ENCODE data around the gene TBC1D25. TPM values are rescaled to one million over a fixed set of nuclear protein-coding genes. Genes with fewer than 3 reads are reported as not detected.

The TBC1D25 gene
- total and polyA plus RNA-seq, 2 experiments from 2014 or later, result 1.9 to 4.5 TPM

DNA sequence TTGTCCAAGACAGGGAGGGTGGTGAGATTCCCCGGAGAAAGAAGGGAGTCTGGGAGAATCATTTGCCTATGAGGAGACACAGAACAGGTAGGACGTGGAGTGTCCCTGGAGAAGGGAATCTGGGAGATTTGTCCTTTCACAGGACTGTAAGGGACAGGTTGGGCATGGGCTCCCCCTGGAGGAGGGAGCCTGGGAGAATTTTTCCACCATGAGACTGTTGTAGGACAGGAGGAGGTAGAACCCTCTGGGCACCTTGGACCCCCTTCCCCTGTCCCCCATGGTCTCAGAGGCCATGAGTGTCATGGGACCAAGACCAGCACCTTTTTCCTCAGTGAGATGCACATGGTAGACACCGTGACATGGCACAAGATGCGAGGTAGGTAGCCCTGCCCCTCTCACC lies 28.0 kb upstream of the TBC1D25 start:
- Histone ChIP-seq H2AFZ (no peak overlapping the region), H3K4me3 (no peak overlapping the region), H3K27ac (ENCODE audit: low read depth) (no peak overlapping the region), H3F3A (replicated peaks; ENCODE audit: low read depth) (no peaks in the 10 kb centered on the region), H3K4me2 (no peak overlapping the region), H3K79me2 (replicated peaks; ENCODE audit: insufficient read depth) (no peaks in the 10 kb centered on the region), H3K27me3 (ENCODE audit: insufficient read depth) (no peaks in the 10 kb centered on the region), H4K20me1 (replicated peaks; ENCODE audit: insufficient read depth) (no peaks in the 10 kb centered on the region), H3K36me3 (ENCODE audit: insufficient read depth) (no peaks in the 10 kb centered on the region), H3K4me1 (ENCODE audit: insufficient read depth) (no peaks in the 10 kb centered on the region), H3K9me2 (ENCODE audit: insufficient read depth) (no peaks in the 10 kb centered on the region)
- Mint-ChIP-seq H3K36me3 (ENCODE audit: low read depth) (peaks cover 10% of the 10 kb centered on the region; the same call in 2 of the 3 replicates), H3K9me3 (no peaks in the 10 kb centered on the region), H3K27me3 (ENCODE audit: insufficient read depth, low read depth, poor library complexity) (peaks cover 11% of the 10 kb centered on the region), H3K27ac (no peak overlapping the region), H3K4me1 (peaks cover 3% of the 10 kb centered on the region; the same call in 1 of the 3 replicates), H3K4me3 (no peak overlapping the region)
- TF ChIP-seq CREB1 (CRISPR knock-in tag; IDR thresholded peaks at IDR 0.05; ENCODE audit: low read depth) (no peak), STAT1 (IDR thresholded peaks at IDR 0.05; ENCODE audit: unreplicated experiment) (no peak), ZNF331 (CRISPR knock-in tag; IDR thresholded peaks at IDR 0.05; ENCODE audit: low read depth) (no peak), POLR2AphosphoS5 (IDR thresholded peaks at IDR 0.05; ENCODE audit: low read depth) (no peak)
- TF ChIP-seq, protein P1, sequence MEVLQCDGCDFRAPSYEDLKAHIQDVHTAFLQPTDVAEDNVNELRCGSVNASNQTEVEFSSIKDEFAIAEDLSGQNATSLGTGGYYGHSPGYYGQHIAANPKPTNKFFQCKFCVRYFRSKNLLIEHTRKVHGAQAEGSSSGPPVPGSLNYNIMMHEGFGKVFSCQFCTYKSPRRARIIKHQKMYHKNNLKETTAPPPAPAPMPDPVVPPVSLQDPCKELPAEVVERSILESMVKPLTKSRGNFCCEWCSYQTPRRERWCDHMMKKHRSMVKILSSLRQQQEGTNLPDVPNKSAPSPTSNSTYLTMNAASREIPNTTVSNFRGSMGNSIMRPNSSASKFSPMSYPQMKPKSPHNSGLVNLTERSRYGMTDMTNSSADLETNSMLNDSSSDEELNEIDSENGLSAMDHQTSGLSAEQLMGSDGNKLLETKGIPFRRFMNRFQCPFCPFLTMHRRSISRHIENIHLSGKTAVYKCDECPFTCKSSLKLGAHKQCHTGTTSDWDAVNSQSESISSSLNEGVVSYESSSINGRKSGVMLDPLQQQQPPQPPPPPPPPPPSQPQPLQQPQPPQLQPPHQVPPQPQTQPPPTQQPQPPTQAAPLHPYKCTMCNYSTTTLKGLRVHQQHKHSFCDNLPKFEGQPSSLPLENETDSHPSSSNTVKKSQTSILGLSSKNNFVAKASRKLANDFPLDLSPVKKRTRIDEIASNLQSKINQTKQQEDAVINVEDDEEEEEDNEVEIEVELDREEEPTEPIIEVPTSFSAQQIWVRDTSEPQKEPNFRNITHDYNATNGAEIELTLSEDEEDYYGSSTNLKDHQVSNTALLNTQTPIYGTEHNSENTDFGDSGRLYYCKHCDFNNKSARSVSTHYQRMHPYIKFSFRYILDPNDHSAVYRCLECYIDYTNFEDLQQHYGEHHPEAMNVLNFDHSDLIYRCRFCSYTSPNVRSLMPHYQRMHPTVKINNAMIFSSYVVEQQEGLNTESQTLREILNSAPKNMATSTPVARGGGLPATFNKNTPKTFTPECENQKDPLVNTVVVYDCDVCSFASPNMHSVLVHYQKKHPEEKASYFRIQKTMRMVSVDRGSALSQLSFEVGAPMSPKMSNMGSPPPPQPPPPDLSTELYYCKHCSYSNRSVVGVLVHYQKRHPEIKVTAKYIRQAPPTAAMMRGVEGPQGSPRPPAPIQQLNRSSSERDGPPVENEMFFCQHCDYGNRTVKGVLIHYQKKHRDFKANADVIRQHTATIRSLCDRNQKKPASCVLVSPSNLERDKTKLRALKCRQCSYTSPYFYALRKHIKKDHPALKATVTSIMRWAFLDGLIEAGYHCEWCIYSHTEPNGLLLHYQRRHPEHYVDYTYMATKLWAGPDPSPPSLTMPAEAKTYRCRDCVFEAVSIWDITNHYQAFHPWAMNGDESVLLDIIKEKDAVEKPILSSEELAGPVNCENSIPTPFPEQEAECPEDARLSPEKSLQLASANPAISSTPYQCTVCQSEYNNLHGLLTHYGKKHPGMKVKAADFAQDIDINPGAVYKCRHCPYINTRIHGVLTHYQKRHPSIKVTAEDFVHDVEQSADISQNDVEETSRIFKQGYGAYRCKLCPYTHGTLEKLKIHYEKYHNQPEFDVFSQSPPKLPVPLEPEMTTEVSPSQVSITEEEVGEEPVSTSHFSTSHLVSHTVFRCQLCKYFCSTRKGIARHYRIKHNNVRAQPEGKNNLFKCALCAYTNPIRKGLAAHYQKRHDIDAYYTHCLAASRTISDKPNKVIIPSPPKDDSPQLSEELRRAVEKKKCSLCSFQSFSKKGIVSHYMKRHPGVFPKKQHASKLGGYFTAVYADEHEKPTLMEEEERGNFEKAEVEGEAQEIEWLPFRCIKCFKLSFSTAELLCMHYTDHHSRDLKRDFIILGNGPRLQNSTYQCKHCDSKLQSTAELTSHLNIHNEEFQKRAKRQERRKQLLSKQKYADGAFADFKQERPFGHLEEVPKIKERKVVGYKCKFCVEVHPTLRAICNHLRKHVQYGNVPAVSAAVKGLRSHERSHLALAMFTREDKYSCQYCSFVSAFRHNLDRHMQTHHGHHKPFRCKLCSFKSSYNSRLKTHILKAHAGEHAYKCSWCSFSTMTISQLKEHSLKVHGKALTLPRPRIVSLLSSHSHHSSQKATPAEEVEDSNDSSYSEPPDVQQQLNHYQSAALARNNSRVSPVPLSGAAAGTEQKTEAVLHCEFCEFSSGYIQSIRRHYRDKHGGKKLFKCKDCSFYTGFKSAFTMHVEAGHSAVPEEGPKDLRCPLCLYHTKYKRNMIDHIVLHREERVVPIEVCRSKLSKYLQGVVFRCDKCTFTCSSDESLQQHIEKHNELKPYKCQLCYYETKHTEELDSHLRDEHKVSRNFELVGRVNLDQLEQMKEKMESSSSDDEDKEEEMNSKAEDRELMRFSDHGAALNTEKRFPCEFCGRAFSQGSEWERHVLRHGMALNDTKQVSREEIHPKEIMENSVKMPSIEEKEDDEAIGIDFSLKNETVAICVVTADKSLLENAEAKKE (CRISPR knock-in tag; IDR thresholded peaks at IDR 0.05), result no peak
- TF ChIP-seq, protein P2, sequence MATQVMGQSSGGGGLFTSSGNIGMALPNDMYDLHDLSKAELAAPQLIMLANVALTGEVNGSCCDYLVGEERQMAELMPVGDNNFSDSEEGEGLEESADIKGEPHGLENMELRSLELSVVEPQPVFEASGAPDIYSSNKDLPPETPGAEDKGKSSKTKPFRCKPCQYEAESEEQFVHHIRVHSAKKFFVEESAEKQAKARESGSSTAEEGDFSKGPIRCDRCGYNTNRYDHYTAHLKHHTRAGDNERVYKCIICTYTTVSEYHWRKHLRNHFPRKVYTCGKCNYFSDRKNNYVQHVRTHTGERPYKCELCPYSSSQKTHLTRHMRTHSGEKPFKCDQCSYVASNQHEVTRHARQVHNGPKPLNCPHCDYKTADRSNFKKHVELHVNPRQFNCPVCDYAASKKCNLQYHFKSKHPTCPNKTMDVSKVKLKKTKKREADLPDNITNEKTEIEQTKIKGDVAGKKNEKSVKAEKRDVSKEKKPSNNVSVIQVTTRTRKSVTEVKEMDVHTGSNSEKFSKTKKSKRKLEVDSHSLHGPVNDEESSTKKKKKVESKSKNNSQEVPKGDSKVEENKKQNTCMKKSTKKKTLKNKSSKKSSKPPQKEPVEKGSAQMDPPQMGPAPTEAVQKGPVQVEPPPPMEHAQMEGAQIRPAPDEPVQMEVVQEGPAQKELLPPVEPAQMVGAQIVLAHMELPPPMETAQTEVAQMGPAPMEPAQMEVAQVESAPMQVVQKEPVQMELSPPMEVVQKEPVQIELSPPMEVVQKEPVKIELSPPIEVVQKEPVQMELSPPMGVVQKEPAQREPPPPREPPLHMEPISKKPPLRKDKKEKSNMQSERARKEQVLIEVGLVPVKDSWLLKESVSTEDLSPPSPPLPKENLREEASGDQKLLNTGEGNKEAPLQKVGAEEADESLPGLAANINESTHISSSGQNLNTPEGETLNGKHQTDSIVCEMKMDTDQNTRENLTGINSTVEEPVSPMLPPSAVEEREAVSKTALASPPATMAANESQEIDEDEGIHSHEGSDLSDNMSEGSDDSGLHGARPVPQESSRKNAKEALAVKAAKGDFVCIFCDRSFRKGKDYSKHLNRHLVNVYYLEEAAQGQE (IDR thresholded peaks at IDR 0.05; ENCODE audit: unreplicated experiment), result no peak
- TF ChIP-seq, protein P3, sequence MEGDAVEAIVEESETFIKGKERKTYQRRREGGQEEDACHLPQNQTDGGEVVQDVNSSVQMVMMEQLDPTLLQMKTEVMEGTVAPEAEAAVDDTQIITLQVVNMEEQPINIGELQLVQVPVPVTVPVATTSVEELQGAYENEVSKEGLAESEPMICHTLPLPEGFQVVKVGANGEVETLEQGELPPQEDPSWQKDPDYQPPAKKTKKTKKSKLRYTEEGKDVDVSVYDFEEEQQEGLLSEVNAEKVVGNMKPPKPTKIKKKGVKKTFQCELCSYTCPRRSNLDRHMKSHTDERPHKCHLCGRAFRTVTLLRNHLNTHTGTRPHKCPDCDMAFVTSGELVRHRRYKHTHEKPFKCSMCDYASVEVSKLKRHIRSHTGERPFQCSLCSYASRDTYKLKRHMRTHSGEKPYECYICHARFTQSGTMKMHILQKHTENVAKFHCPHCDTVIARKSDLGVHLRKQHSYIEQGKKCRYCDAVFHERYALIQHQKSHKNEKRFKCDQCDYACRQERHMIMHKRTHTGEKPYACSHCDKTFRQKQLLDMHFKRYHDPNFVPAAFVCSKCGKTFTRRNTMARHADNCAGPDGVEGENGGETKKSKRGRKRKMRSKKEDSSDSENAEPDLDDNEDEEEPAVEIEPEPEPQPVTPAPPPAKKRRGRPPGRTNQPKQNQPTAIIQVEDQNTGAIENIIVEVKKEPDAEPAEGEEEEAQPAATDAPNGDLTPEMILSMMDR (conservative IDR thresholded peaks at IDR 0.05; ENCODE audit: low read depth in 2 of 2), result peak; percentile 25 to 53
- DNase-seq (ENCODE audit: low spot score), result peak; percentile 24
- no peak for ATAC-seq

All from GM23338 (cell line).